Measurements from ENCODE around the gene ASIC4. TPM values are rescaled to one million over a fixed set of nuclear protein-coding genes. Genes with fewer than 3 reads are reported as not detected.

Gene ASIC4
- total and polyA plus RNA-seq, 2 experiments from 2014 or later, result not detected

DNA sequence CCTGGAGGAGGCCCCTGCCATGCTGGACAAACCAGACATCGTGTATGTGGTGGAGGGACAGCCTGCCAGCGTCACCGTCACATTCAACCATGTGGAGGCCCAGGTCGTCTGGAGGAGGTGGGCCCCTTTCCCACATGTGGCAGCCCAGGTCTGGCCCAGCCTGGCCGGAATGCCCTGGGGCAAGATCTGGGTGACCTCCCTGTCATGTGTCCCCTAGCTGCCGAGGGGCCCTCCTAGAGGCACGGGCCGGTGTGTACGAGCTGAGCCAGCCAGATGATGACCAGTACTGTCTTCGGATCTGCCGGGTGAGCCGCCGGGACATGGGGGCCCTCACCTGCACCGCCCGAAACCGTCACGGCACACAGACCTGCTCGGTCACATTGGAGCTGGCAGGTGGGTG lies 40.8 kb upstream of the ASIC4 start:
- no peaks in the 10 kb centered on the region for H3K9me3 ChIP-seq (ENCODE audit: low read depth)
- WGBS (ENCODE audit: low lambda C conversion rate, missing lambda C conversion rate), result 90% methylated on average over 15 of the region's 18 CpGs

GRCh38 chr2:219474285-219475060 lies 39.8 kb upstream of the ASIC4 start:
- H3K9me2 ChIP-seq (replicated peaks; ENCODE audit: insufficient read depth), result no peaks in the 10 kb centered on the region
- H3K27ac ChIP-seq, result no peak overlapping the region
- no peaks in the 10 kb centered on the region for H3K79me2 ChIP-seq
- H3K27me3 ChIP-seq, result no peaks in the 10 kb centered on the region
- 80% methylated on average over 11 of the region's 11 CpGs for WGBS (ENCODE audit: low lambda C conversion rate, missing lambda C conversion rate)
- H3K9me3 ChIP-seq (ENCODE audit: low read depth), result no peaks in the 10 kb centered on the region
- H4K20me1 ChIP-seq (ENCODE audit: insufficient read depth, poor library complexity, severe bottlenecking), result no peaks in the 10 kb centered on the region
- no peak for DNase-seq (ENCODE audit: low spot score)
- no peaks in the 10 kb centered on the region for H3K36me3 ChIP-seq (replicated peaks; ENCODE audit: insufficient read depth, low read depth)
- H3K4me2 ChIP-seq, result no peak overlapping the region
- no peak overlapping the region for H2AFZ ChIP-seq
- no peak for TF ChIP-seq EZH2phosphoT487 (IDR thresholded peaks at IDR 0.05; ENCODE audit: low read depth, severe bottlenecking, unreplicated experiment)
- TF ChIP-seq, protein P1, sequence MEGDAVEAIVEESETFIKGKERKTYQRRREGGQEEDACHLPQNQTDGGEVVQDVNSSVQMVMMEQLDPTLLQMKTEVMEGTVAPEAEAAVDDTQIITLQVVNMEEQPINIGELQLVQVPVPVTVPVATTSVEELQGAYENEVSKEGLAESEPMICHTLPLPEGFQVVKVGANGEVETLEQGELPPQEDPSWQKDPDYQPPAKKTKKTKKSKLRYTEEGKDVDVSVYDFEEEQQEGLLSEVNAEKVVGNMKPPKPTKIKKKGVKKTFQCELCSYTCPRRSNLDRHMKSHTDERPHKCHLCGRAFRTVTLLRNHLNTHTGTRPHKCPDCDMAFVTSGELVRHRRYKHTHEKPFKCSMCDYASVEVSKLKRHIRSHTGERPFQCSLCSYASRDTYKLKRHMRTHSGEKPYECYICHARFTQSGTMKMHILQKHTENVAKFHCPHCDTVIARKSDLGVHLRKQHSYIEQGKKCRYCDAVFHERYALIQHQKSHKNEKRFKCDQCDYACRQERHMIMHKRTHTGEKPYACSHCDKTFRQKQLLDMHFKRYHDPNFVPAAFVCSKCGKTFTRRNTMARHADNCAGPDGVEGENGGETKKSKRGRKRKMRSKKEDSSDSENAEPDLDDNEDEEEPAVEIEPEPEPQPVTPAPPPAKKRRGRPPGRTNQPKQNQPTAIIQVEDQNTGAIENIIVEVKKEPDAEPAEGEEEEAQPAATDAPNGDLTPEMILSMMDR (IDR thresholded peaks at IDR 0.05; ENCODE audit: poor library complexity), result no peak
- TF ChIP-seq EZH2 (IDR thresholded peaks at IDR 0.05; ENCODE audit: borderline replicate concordance), result no peak
- peaks cover 5% of the 10 kb centered on the region for H3K4me1 ChIP-seq (ENCODE audit: insufficient read depth)
- H3K4me3 ChIP-seq, result no peak overlapping the region

More for the DNA sequence above, 40.8 kb upstream of the ASIC4 start:
- TF ChIP-seq EZH2phosphoT487 (IDR thresholded peaks at IDR 0.05; ENCODE audit: low read depth, severe bottlenecking, unreplicated experiment), result no peak
- TF ChIP-seq EZH2 (IDR thresholded peaks at IDR 0.05; ENCODE audit: borderline replicate concordance), result no peak
- TF ChIP-seq, protein P1 (IDR thresholded peaks at IDR 0.05; ENCODE audit: poor library complexity), result no peak
- H3K27me3 ChIP-seq, result no peaks in the 10 kb centered on the region
- H3K9me2 ChIP-seq (replicated peaks; ENCODE audit: insufficient read depth), result no peaks in the 10 kb centered on the region
- no peaks in the 10 kb centered on the region for H3K79me2 ChIP-seq
- H2AFZ ChIP-seq, result no peak overlapping the region
- H4K20me1 ChIP-seq (ENCODE audit: insufficient read depth, poor library complexity, severe bottlenecking), result no peaks in the 10 kb centered on the region
- H3K4me3 ChIP-seq, result no peak overlapping the region
- no peaks in the 10 kb centered on the region for H3K36me3 ChIP-seq (replicated peaks; ENCODE audit: insufficient read depth, low read depth)
- no peak overlapping the region for H3K4me2 ChIP-seq
- H3K27ac ChIP-seq, result no peak overlapping the region
- no peak for DNase-seq (ENCODE audit: low spot score)
- peaks cover 5% of the 10 kb centered on the region for H3K4me1 ChIP-seq (ENCODE audit: insufficient read depth)

GRCh38 chr2:219475278-219475677 lies 39.0 kb upstream of the ASIC4 start:
- H3K27me3 ChIP-seq, result no peaks in the 10 kb centered on the region
- H3K79me2 ChIP-seq, result no peaks in the 10 kb centered on the region
- no peaks in the 10 kb centered on the region for H3K9me2 ChIP-seq (replicated peaks; ENCODE audit: insufficient read depth)
- DNase-seq (ENCODE audit: low spot score), result no peak
- H2AFZ ChIP-seq, result no peak overlapping the region
- H3K4me1 ChIP-seq (ENCODE audit: insufficient read depth), result peaks cover 5% of the 10 kb centered on the region
- no peak overlapping the region for H3K27ac ChIP-seq
- WGBS (ENCODE audit: low lambda C conversion rate, missing lambda C conversion rate), result 62% methylated on average over 6 of the region's 6 CpGs
- no peaks in the 10 kb centered on the region for H3K36me3 ChIP-seq (replicated peaks; ENCODE audit: insufficient read depth, low read depth)
- no peak overlapping the region for H3K4me2 ChIP-seq
- H3K4me3 ChIP-seq, result no peak overlapping the region
- TF ChIP-seq EZH2phosphoT487 (IDR thresholded peaks at IDR 0.05; ENCODE audit: low read depth, severe bottlenecking, unreplicated experiment) (no peak), EZH2 (IDR thresholded peaks at IDR 0.05; ENCODE audit: borderline replicate concordance) (no peak)
- TF ChIP-seq, protein P1 (IDR thresholded peaks at IDR 0.05; ENCODE audit: poor library complexity), result no peak
- no peaks in the 10 kb centered on the region for H4K20me1 ChIP-seq (ENCODE audit: insufficient read depth, poor library complexity, severe bottlenecking)
- no peaks in the 10 kb centered on the region for H3K9me3 ChIP-seq (ENCODE audit: low read depth)

All from hepatocyte (in vitro differentiated cells).